Adipose tissue (tissue), 3 donors: ENCODE measurements around the gene LGALS7B. TPM values are rescaled to one million over a fixed set of nuclear protein-coding genes. Genes with fewer than 3 reads are reported as not detected.
"Not testable (repeated sequence)": the region's sequence is repeated elsewhere in the genome, so short reads cannot be mapped to it uniquely, and the experiment has no call there.

Experiments
- H3K27ac ChIP-seq: one replicate; pipeline ENCODE4 v1.5.1; 2013; ENCODE audit warnings: low read depth, low read length
- WGBS, 3 donors: extraction: QIAGEN DNeasy Blood & Tissue Kit; methylation state at CpG; one replicate each; pipeline ENCODE4 v1.1.7; 2013; 5-methylcytosine and 5-hydroxymethylcytosine counted together
- polyA plus RNA-seq, 3 donors: library from polyadenylated mRNA; stranded (reverse); fragments of 200-250 nt; gene quantifications; one replicate each; pipeline ENCODE4 v1.2.3, GENCODE V29; 2013
- donor health status: healthy with polysubstance abuse.
- donor health status: Bipolar disorder and iron deficiency.
- donor health status: healthy.

The LGALS7B gene
- polyA plus RNA-seq, 3 donors: 1.2 to 5.1 (median 3.0) TPM

DNA sequence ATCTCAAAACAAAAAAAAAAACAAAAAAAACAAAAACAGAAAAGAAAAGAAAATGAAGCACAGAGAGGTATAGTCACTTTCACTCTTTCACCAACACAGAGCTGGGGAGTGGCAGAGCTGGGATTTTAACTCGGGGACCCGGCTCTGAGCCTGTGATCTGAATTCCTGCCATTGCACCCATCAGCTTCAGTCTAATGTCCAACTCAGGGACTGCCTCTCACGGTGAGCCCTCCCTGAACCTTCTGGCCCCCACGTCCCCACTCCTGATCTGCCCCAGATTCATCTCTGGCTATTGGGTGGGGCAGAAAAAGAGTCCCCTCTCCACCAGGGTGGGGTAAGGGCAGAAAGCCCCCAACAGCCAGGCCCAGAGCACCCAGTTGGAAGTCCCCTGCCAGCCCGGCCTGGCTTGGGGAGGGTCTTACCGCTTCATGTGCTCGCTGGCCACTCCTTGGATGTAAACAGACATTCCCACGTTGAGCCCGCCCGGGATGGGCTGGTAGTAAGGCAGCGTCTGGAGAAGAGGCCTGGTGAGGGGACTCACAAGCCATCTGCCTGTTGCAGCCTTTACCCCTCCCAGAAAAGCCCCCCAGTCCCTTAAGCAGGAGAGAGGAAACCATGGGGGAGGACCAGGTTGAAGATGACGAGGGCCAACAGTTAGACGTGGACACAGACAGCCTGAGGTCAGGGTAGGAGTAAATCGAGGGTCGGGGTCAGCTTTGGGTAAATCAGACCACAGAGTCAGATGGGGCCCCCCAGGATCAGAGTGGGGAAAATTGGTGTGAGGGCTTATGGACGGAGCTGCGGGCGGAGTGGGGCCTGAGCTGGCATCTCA is 23.2 kb downstream of the LGALS7B start:
- WGBS, 3 donors: 78 to 82% (median 80%) methylated on average over 18 of the region's 18 CpGs
- no peak overlapping the region for H3K27ac ChIP-seq

DNA sequence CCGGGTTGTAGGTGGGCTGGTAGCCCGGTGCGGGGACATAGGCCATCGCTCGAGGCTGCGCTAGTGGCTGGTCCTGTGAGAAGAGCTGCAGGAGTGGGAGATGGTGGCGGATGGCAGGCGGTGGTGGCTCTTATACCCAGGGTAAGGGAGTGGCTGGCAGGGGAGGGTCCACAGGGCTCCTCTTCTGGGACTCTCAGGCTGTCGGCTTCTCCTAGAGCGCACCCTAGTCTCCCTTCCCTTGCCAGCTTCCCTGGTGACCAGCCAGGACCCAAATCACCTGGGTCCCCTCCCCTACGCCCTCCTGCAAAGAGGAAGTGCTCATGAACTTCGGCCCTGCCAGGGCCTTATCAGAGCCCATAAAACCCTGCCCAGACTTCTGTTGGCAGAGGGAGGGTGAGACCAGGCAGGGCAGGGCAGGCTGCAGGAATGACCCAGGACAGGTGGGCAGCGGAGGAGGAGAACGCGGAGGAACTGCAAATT is 23.9 kb downstream of the LGALS7B start, which contains the start of gene LGALS4:
Gene LGALS4, minus strand, starts transcription at position 105 of the 480 bp plus-strand sequence. Its CDS starts 59 bp downstream, at position 46.
- no peak within 1 kb of the TSS for H3K27ac ChIP-seq
- WGBS, 3 donors: 52 to 90% (median 89%) methylated on average over 15 of the region's 15 CpGs

DNA sequence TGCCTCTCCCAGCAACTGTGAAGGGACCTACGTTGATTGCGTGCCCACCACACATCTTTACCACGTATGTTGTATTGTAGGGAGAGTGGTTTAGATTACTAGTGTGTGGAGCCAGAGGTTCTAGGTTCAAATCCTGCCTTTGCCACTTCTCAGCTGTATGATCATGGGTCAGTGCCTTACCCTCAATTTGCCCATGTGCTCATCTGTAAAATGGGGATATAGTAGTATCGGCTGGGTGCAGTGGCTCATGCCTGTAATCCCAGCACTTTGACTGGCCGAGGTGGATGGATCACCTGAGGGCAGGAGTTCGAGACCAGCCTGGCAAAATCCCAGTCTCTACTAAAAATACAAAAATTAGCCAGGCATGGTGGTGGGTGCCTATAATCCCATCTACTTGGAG is 24.3 kb downstream of the LGALS7B start:
- 56 to 93% (median 84%) methylated on average over 6 of the region's 6 CpGs for WGBS, 3 donors
- H3K27ac ChIP-seq: no peak overlapping the region

DNA sequence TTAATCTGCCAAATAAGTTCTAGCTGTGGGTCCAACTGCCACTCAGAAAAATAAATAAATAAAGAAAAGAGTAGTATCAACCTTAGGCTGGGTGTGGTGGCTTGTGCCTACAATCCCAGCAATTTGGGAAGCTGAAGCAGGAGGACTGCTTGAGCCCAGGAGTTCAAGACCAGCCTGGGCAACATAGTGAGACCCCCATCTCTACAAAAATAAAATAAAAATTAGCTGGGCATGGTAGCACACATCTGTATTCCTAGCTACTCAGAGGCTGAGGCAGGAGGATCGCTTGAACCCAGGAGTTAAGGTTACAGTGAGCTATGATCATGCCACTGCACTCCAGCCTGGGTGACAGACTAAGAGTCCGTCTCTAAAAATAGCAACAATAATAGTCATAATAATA is 24.9 kb downstream of the LGALS7B start:
- not testable (repeated sequence) for H3K27ac ChIP-seq
- 77 to 90% (median 85%) methylated on average over 2 of the region's 2 CpGs for whole genome bisulfite sequencing, 3 donors

DNA sequence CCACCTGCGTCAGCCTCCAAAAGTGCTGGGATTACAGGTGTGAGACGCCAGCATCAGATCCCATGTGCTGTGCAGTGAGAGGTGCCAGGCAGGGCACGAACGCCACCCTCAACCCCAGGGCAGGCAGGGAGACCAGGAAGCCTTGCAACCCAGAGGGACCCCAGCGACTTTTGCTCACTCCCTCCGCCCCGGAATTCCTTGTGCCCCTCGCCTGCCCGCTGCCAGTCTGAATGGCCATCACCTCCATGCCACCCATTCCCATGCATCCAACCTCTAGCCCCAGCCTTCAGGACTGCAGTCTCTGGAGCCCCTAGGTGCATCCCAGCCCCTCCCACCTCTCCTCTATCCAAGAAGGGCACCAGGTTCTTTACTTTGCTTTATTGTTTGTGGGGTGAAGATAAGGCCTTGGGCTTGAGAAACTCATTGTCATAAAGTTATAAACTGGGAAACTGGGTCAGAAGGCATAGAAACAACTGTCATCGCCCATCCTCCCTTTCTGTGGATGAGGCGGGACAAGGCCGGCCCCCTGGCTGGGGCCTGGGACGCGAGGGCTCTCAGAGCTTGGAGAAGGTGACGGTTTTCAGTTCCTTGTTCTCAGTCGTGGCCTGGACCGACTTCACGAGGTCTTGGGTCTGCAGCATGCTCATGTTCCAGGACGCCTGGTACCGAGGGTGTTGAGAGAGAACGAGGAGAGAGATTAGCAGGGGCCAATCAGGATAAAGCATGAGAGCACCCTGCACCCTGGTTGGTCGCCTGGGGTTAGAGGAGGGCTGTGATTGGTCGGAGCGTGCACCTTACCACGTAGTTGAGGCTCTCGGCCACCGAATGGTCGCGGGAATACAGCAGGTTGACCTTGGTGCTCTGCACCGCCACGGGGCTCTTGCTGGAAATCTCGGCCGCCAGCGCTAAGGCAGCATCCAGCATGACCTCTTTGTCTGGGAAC is 26.3 kb downstream of the LGALS7B start:
- H3K27ac ChIP-seq: no peak overlapping the region
- WGBS, 3 donors: 90 to 93% (median 91%) methylated on average over 34 of the region's 34 CpGs

DNA sequence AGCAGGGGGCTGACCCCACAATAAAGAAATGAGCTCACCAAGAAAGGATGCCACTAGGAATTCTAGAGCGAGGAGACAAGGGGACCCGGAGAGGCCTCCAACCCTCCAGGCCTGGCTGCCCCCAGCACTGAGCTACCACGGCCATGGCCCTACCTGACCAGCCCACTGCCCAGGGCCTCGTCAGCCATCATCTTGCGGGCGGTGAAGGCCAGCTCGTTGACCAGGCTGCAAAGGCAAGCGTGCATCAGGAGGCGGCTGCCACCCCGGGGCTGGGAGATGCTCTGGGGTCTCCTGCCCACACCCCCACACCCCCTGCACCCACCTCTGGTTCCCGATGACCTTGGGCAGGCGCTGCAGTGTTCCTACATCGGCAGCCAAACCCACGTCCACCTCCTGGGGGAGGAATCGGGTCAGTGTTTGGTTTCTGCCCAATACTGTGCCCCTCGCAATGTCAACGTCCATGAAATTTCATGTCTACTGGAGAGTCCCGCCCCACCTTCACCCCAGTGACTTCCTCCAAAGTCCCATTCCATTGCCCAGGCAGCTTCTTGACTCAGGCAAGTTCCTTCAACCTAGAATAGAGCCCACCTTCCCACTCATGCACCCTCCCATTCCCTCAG is 27.2 kb downstream of the LGALS7B start:
- H3K27ac ChIP-seq: no peak overlapping the region
- 87 to 96% (median 95%) methylated on average over 17 to 18 of the region's 18 CpGs for WGBS, 3 donors

DNA sequence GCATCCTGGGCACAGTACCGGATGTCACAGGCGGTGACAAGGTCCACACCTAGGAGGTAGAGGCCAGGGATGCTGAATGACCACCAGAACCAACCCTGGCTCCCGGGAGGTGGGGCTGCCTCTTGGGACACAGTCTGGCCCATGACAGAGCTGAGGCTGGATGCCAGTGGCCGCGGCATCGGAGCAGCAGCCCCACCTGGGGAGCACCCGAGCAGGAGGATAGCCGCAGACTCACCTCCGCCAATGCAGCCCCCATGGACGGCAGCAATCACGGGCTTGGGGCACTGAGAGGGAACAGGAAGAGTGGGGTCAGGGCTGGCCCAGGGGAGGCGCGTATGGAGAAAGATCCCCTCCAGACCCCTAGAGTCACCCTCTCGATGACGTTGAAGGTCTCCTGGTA is 28.1 kb downstream of the LGALS7B start:
- no peak overlapping the region for H3K27ac ChIP-seq
- WGBS, 3 donors: 93 to 95% (median 94%) methylated on average over 15 of the region's 15 CpGs

DNA sequence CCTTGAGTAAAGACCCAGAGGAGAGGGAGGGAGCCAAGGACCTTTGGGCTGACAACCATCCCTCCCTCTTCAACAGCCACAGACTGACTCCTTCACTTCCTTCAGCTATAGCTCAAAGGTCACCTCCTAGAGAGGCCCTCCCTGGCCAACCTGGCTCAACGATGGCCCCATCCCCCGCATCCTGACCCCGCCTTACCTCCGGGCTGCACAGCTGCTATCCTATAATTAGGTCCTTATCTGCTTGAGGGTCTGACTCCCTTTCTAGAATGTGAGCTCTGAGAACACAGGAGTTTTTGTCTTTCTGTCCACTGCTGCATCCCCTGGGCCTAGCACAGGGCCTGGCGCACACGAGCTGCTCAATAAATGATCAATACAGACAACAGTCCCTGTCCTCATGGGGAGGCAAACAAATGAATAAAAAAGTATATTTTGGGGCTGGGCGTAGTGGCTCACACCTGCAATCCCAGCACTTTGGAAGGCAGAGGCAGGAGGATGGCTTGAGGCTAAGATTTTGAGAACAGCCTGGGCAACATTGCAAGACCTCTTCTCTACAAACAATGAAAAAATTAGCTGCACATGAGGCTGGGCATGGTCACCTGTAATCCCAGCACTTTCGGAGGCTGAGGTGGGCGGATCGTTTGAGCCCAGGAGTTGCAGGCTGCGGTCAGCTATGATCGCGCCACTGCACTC is 30.4 kb downstream of the LGALS7B start:
- WGBS, 3 donors: 69 to 90% (median 83%) methylated on average over 13 of the region's 13 CpGs
- no peak overlapping the region for H3K27ac ChIP-seq

DNA sequence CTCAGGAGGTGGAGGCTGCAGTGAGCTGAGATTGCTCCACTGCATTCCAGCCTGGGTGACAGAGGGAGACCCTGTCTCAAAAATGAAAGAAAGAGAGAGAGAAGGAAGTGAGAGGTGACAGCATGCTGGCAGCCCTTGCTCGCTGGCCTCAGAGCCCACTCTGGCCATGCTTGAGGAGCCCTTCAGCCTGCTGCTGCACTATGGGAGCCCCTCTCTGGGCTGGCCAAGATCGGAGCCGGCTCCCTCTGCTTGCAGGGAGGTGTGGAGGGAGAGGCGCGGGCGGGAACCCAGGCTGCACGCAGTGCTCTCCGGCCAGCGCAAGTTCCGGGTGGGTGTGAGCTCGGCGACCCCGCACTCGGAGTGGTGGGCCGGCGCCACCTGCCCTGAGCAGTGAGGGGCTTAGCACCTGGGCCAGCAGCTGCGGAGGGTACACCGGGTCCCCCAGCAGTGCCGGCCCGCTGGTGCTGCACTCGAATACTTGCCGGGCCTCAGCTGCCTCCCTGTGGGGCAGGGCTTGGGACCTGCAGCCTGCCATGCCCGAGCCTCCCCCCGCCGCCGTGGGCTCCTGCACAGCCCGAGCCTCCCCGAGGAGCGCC is 32.3 kb downstream of the LGALS7B start:
- H3K27ac ChIP-seq: not testable (repeated sequence)
- 97 to 98% (median 98%) methylated on average over 28 to 29 of the region's 29 CpGs for WGBS, 3 donors

DNA sequence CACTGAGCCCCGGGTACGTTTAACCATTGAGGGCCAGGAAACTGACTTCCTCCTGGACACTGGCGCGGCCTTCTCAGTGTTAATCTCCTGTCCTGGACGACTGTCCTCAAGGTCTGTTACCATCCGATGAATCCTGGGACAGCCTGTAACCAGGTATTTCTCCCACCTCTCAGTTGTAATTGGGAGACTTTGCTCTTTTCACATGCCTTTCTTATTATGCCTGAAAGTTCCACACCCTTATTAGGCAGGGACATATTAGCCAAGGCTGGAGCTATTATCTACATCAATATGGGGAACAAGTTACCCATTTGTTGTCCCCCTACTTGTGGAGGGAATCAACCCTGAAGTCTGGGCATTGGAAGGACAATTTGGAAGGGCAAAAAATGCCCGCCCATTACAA is 36.9 kb downstream of the LGALS7B start:
- not testable (repeated sequence) for H3K27ac ChIP-seq
- WGBS, 3 donors: 81 to 88% (median 84%) methylated on average over 7 of the region's 7 CpGs

DNA sequence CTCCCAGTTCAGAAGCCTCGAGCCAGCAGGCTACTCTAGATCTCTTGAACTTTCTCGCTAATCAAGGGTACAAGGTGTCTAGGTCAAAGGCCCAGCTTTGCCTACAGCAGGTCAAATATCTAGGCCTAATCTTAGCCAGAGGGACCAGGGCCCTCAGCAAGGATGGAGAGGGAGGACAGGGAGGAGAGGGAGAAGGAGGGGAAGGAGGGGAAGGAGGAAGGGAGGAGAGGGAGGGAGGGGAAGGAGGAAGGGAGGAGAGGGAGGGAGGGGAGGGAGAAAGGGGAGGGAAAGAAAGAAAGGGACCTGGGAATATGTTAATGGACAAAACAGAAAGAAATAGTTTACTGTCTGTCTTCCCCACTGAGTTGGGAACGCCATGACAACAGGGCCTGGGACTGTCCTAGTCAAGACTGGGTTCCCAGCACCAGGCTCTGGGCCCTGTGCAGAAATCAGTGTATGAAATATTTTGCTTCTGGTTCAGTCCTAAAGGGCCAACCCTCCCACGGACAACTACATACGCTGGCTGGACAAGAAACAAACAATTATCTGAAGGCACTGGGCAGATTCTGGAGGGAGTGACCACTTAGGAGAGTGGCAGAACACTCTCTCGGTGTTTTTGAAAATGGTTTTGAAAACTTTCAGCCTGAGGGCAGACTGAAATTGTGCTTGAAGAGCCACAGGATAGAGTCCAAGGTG is 38.0 kb downstream of the LGALS7B start:
- WGBS, 3 donors: 61 to 70% (median 70%) methylated on average over 6 of the region's 6 CpGs
- H3K27ac ChIP-seq: no peak overlapping the region

DNA sequence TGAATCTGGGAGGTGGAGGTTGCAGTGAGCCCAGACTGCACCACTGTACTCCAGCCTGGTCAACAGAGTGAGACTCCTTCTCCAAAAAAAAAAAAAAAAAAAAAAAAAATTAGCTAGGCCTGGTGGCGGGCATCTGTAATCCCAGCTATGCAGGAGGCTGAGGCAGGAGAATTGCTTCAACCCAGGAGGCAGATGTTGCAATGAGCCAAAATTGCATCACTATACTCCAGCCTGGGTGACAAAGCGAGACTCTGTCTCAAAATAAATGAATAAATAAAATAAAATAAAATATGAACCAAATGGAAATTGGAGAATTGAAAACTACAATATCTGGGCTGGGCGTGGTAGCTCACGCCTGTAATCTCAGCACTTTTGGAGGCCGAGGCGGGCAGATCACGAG is 40.2 kb downstream of the LGALS7B start:
- not testable (repeated sequence) for H3K27ac ChIP-seq
- 80 to 93% (median 84%) methylated on average over 7 of the region's 7 CpGs for WGBS, 3 donors

DNA sequence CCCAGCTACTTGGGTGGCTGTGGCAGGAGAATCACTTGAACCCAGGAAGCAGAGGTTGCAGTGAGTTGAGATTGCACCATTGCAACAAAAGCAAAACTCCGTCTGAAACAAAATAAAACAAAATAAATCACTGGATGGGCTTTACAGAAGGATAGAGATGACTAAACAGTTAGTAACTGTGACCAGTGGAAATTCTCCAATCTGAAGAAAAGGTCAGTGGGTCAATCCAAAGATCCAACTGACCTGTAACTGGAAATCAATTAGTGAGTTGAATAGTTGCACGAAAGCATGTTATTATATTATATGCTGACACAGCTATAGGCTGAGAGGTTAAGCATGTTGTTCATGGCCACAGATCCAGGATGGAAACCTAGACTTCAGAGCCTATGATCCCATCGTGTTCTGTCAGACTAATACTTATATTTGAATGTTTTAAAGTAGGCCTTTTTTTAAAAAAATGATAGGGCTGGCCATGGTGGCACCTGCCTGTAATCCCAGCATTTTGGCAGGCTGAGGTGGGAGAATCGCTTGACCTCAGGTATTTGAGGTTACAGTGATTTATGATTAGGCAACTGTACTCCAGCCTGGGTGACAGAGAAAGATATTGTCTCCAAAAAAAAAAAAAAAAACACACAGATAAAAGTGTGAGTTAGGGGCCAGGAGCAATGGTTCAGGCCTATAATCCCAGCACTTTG is 41.2 kb downstream of the LGALS7B start:
- 52 to 72% (median 64%) methylated on average over 4 of the region's 4 CpGs for WGBS, 3 donors
- H3K27ac ChIP-seq: no peak overlapping the region

DNA sequence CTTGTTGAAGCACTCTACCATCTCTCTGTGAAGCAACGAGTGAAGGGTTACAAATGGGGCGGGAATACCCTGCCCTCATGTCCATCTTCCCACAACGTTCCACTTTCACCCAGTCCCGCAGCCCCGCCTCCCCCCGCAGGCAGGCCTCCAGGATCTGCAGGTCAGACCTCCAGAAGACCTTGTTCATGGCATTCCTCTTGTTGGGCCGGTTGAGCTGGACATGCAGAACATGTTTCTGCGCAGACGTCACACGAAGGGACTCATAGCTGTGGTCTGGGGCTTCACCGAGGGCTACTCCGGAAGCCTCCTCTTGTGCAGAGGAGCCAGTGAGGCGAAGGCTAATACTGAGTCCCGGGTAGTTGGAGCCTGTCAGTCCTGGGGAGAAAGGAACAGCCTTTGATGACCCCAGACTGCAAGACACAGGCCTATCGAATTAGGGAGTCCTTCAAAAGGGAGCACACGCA is 42.2 kb downstream of the LGALS7B start:
- H3K27ac ChIP-seq: peak overlapping the region; percentile 17
- WGBS, 3 donors: 2 to 3% (median 3%) methylated on average over 16 of the region's 16 CpGs

DNA sequence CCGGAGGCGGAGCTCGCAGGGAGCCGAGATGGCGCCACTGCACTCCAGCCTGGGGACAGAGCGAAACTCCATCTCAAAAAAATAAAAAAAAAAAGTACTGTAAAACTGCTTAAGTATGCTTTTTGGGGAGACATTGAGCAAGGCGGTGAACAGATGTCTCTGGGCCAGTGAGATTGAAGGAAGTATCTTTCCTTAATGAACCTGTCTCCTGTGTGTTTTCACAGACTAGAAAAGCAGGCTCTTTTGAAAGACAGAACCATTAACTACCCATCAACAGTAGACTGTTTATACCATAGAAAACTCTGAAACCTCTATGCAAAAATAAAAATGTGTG is 44.1 kb downstream of the LGALS7B start:
- WGBS, 3 donors: 85 to 90% (median 89%) methylated on average over 7 of the region's 7 CpGs
- no peak overlapping the region for H3K27ac ChIP-seq

DNA sequence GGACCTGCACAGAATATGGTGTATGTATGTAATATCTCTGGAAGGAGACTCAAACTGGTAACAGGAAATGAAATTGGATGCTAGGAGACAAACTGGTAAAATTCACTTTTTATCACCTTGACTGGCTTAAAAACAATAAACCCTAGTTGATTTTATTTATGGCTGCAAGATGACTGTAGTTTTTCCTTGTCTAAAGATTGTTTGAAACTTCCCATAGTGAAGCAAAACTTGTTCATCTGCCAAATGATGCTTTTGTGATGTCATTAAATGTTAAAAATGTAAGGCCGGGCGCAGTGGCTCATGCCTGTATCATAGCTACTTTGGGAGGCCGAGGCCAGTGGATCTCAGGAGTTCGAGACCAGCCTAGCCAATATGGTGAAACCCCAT is 45.1 kb downstream of the LGALS7B start:
- WGBS, 3 donors: 92 to 94% (median 93%) methylated on average over 4 of the region's 4 CpGs
- no peak overlapping the region for H3K27ac ChIP-seq

DNA sequence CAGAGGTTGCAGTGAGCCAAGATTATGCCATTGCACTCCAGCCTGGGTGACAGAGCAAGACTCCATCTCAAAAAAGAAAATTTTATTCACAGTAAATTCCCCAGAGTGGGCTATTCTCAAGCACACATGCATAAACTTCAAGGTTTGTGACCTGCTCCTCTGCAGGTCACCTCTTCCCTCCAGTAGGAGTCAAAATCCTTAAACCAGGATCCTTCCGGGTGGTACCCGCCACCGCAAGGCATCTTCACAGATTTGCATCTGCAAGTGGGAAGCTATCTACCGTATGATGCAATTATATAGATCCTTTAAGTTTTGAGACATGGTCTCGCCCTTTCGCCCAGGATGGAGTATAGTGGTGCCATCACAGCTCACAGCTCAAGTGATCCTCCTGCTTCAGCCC is 45.6 kb downstream of the LGALS7B start:
- H3K27ac ChIP-seq: no peak overlapping the region
- 92 to 95% (median 92%) methylated on average over 6 of the region's 6 CpGs for WGBS, 3 donors
